Testis (tissue), 2 donors: ENCODE data around the gene DOHH.

Source experiments
- POLR2A ChIP-seq: fragments of 450-650 bp; IDR thresholded peaks from one replicate; pipeline ENCODE4 v1.6.1; 2017; ENCODE audit warnings: antibody characterized with exemption, mild to moderate bottlenecking, moderate library complexity
- TF ChIP-seq, protein P1 (sequence below), 3 experiments: fragments of 450-650 bp in 2 of 3; fragments of 200-600 bp in 1 of 3; sonication (generic) in 1 of 3; IDR thresholded peaks; one replicate each; pipeline ENCODE4 v1.5.1; 2016 to 2019; ENCODE audit warnings: antibody characterized with exemption in 3 of 3, mild to moderate bottlenecking in 2 of 3, moderate library complexity in 1 of 3

DNA sequence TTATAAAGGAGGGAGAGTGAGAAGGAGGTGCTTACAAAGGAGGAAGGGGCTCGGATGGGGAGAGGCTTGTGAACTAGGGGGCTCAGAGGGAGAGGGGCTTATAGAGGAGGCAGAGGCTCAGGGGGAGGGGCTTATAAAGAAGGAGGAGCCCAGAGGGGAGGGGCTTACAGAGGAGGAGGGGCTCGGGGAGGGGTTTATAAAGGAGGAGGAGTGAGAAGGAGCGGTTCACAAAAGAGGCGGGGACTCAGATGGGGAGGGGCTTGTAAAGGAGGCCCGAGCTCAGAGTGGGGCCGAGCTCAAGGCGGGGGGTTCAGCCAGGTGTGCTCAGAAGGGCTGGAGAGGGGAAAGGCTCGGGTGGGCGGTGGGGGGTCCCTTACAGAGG, 20.6 kb downstream of the DOHH start:
- TF ChIP-seq, protein P1, sequence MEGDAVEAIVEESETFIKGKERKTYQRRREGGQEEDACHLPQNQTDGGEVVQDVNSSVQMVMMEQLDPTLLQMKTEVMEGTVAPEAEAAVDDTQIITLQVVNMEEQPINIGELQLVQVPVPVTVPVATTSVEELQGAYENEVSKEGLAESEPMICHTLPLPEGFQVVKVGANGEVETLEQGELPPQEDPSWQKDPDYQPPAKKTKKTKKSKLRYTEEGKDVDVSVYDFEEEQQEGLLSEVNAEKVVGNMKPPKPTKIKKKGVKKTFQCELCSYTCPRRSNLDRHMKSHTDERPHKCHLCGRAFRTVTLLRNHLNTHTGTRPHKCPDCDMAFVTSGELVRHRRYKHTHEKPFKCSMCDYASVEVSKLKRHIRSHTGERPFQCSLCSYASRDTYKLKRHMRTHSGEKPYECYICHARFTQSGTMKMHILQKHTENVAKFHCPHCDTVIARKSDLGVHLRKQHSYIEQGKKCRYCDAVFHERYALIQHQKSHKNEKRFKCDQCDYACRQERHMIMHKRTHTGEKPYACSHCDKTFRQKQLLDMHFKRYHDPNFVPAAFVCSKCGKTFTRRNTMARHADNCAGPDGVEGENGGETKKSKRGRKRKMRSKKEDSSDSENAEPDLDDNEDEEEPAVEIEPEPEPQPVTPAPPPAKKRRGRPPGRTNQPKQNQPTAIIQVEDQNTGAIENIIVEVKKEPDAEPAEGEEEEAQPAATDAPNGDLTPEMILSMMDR (IDR thresholded peaks at IDR 0.05): no peak
- no peak for TF ChIP-seq POLR2A
